ENCODE measurements around the gene PFAS.

PFAS gene

GRCh38 chr17:8300226-8300625 lies 51.1 kb downstream of the PFAS start:
- in situ Hi-C loops (cut with HindIII; ENCODE audit: low sequenced_read_pairs): loop anchor here (10.0 to 25.0 kb wide), 3 partner anchors 55 to 188 kb away; partner anchors contain the start of genes ALOXE3, BORCS6, CTC1 and HES7
- no peak overlapping the region for H3K4me3 ChIP-seq (ENCODE audit: low read depth, low read length)
- TF ChIP-seq CTCF (IDR thresholded peaks at IDR 0.05; ENCODE audit: low read depth, low read length, missing control alignments): no peak
- no peak for DNase-seq (ENCODE audit: low read depth)

GRCh38 chr17:8300627-8301242 lies 51.6 kb downstream of the PFAS start:
- in situ Hi-C loops (cut with HindIII; ENCODE audit: low sequenced_read_pairs): loop anchor here (10.0 to 25.0 kb wide), 3 partner anchors 56 to 188 kb away; partner anchors contain the start of genes ALOXE3, BORCS6, CTC1 and HES7
- peak; percentile 32 for DNase-seq (ENCODE audit: low read depth)
- TF ChIP-seq CTCF (IDR thresholded peaks at IDR 0.05; ENCODE audit: low read depth, low read length, missing control alignments): peak; percentile 89
- no peak overlapping the region for H3K4me3 ChIP-seq (ENCODE audit: low read depth, low read length)

GRCh38 chr17:8310601-8311123 lies 61.6 kb downstream of the PFAS start:
- no peak overlapping the region for H3K4me3 ChIP-seq (ENCODE audit: low read depth, low read length)
- DNase-seq (ENCODE audit: low read depth): no peak
- no peak for TF ChIP-seq CTCF (IDR thresholded peaks at IDR 0.05; ENCODE audit: low read depth, low read length, missing control alignments)
- in situ Hi-C loops (cut with HindIII; ENCODE audit: low sequenced_read_pairs): loop anchor here (25.0 kb wide), 2 partner anchors 123 to 198 kb away; partner anchors contain the start of genes ALOXE3, BORCS6, HES7 and TMEM107

- DNase-seq (ENCODE audit: low read depth): no peak
- TF ChIP-seq CTCF (IDR thresholded peaks at IDR 0.05; ENCODE audit: low read depth, low read length, missing control alignments): no peak
- in situ Hi-C loops (cut with HindIII; ENCODE audit: low sequenced_read_pairs): loop anchor here (25.0 kb wide), 2 partner anchors 124 to 199 kb away; partner anchors contain the start of genes ALOXE3, BORCS6, HES7 and TMEM107
- H3K4me3 ChIP-seq (ENCODE audit: low read depth, low read length): no peak overlapping the region
Observed at GRCh38 chr17:8311131-8311790, 62.2 kb downstream of the PFAS start.

GRCh38 chr17:8312251-8312650 lies 63.2 kb downstream of the PFAS start:
- TF ChIP-seq CTCF (IDR thresholded peaks at IDR 0.05; ENCODE audit: low read depth, low read length, missing control alignments): no peak
- no peak for DNase-seq (ENCODE audit: low read depth)
- in situ Hi-C loops (cut with HindIII; ENCODE audit: low sequenced_read_pairs): loop anchor here (25.0 kb wide), 2 partner anchors 125 to 200 kb away; partner anchors contain the start of genes ALOXE3, BORCS6, HES7 and TMEM107
- no peak overlapping the region for H3K4me3 ChIP-seq (ENCODE audit: low read depth, low read length)

- H3K4me3 ChIP-seq (ENCODE audit: low read depth, low read length): no peak overlapping the region
- no peak for TF ChIP-seq CTCF (IDR thresholded peaks at IDR 0.05; ENCODE audit: low read depth, low read length, missing control alignments)
- in situ Hi-C loops (cut with HindIII; ENCODE audit: low sequenced_read_pairs): loop anchor here (25.0 kb wide), 2 partner anchors 126 to 201 kb away; partner anchors contain the start of genes ALOXE3, BORCS6, HES7 and TMEM107
- no peak for DNase-seq (ENCODE audit: low read depth)
Observed at GRCh38 chr17:8312726-8313600, 63.9 kb downstream of the PFAS start.
